ENCODE results near the gene ZCWPW1.
"Not testable (repeated sequence)": the region's sequence is repeated elsewhere in the genome, so short reads cannot be mapped to it uniquely, and the experiment has no call there.

ZCWPW1 gene

DNA sequence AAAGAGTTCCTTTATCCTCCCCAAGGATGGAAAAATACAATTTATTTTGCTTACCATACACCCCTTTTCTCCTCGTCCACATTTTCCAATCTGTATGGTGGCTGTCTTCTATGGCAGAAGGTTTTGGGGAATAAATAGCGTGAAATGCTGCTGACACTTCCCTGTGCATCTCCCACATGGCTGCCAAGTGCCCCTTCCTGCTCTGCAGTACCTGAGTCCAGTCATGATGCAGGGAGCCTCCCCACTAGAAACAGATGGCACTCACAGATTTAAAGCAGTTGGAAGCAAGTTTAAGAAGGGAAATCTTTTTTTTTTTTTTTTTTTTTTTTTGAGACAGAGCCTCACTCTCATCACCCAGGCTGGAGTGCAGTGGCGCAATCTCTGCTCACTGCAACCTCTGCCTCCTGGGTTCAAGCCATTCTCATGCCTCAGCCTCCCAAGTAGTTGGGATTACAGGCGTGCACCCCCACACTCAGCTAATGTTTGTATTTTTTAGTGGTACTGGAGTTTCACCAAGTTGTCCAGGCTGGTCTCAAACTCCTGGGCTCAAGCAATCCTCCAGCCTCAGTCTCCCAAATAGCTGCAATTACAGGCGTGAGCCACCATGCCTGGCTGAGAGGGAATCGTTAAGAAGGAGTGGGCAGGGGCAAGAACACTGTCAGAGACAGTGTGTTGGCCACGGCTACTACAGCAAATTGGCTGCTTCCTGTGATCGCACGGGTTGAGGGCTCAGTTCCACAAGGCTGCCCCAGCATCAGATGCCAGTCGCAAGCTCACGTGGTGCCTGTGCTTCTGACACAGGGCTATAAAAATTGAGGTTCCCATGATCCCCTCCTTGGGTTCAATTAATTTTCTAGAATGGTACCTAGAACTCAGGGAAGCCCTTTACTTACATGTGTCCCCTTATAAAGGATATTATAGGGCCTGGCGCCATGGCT, 60.6 kb downstream of the ZCWPW1 start:
- Histone ChIP-seq H3K4me1 (no peaks in the 10 kb centered on the region; the same call in 1 of the 2 replicates), H3K4me3 (ENCODE audit: low read depth, low read length) (no peak overlapping the region), H3K27me3 (no peaks in the 10 kb centered on the region), H3K9me3 (no peaks in the 10 kb centered on the region), H3K36me3 (peaks cover 12% of the 10 kb centered on the region)
- TF ChIP-seq, protein P1, sequence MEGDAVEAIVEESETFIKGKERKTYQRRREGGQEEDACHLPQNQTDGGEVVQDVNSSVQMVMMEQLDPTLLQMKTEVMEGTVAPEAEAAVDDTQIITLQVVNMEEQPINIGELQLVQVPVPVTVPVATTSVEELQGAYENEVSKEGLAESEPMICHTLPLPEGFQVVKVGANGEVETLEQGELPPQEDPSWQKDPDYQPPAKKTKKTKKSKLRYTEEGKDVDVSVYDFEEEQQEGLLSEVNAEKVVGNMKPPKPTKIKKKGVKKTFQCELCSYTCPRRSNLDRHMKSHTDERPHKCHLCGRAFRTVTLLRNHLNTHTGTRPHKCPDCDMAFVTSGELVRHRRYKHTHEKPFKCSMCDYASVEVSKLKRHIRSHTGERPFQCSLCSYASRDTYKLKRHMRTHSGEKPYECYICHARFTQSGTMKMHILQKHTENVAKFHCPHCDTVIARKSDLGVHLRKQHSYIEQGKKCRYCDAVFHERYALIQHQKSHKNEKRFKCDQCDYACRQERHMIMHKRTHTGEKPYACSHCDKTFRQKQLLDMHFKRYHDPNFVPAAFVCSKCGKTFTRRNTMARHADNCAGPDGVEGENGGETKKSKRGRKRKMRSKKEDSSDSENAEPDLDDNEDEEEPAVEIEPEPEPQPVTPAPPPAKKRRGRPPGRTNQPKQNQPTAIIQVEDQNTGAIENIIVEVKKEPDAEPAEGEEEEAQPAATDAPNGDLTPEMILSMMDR (IDR thresholded peaks at IDR 0.05; ENCODE audit: low read depth, low read length), result no peak
- DNase-seq, result no peak

- TF ChIP-seq, protein P1 (IDR thresholded peaks at IDR 0.05; ENCODE audit: low read depth, low read length), result no peak
- DNase-seq, result no peak
- Histone ChIP-seq H3K4me1 (no peaks in the 10 kb centered on the region; the same call in 1 of the 2 replicates), H3K9me3 (no peaks in the 10 kb centered on the region), H3K27me3 (no peaks in the 10 kb centered on the region), H3K36me3 (peaks cover 17% of the 10 kb centered on the region), H3K4me3 (ENCODE audit: low read depth, low read length) (no peak overlapping the region)
Observed at GRCh38 chr7:100367251-100367620, 61.3 kb downstream of the ZCWPW1 start.

DNA sequence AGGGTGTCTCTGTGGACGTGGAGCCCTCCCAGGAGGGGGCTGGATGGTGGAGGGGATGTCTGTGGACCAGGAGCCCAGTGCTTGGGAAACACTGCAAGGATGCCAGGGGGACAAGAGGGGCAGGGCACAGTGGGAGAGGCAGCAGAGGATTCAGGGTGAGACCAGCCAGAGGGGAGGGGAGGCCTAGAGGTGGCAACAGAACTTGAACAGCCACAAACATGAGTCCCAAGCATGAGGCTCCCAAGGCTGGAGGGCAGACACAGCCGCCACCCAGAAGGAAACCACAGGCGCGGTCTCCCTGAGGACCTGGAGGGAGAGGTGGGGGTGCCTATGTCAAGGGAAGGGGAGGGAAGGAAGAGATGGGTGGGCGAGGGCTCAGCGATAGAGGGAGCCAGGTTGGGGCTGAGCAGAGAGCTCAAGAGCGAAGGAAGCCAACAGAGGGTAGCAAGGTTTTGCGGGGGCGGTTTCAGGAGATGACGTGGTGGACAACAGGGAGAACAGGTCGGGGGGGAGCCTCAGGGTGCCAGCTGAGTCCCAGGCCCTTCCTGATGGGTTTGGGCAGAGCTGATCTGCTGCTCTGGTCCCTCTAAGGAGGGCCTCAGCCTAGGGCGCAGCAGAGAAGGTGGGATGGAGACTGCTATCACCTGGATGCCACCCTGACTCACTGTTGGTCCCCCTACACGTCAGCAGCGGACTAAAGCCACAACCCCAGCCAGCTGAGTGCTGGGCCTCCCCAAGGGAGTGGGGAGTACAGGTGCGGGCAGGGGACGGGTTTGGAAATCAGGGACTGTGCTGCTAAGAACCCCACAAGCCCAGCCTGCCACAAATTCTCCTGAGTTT, 61.9 kb downstream of the ZCWPW1 start:
- no peaks in the 10 kb centered on the region; the same call in 1 of the 2 replicates for H3K4me1 ChIP-seq
- no peaks in the 10 kb centered on the region for H3K9me3 ChIP-seq
- H3K4me3 ChIP-seq (ENCODE audit: low read depth, low read length), result no peak overlapping the region
- H3K36me3 ChIP-seq, result peaks cover 23% of the 10 kb centered on the region
- H3K27me3 ChIP-seq, result no peaks in the 10 kb centered on the region
- no peak for DNase-seq
- TF ChIP-seq, protein P1 (IDR thresholded peaks at IDR 0.05; ENCODE audit: low read depth, low read length), result no peak

- H3K36me3 ChIP-seq, result peaks cover 30% of the 10 kb centered on the region
- not testable (repeated sequence) for H3K9me3 ChIP-seq; H3K4me3 ChIP-seq (ENCODE audit: low read depth, low read length); H3K4me1 ChIP-seq; DNase-seq; H3K27me3 ChIP-seq
Observed at GRCh38 chr7:100365998-100366367, 62.5 kb downstream of the ZCWPW1 start.

- H3K9me3 ChIP-seq, result no peaks in the 10 kb centered on the region
- H3K4me3 ChIP-seq (ENCODE audit: low read depth, low read length), result no peak overlapping the region
- peaks cover 45% of the 10 kb centered on the region for H3K36me3 ChIP-seq
- DNase-seq, result no peak
- H3K27me3 ChIP-seq, result no peaks in the 10 kb centered on the region
- no peaks in the 10 kb centered on the region for H3K4me1 ChIP-seq
- TF ChIP-seq, protein P1 (IDR thresholded peaks at IDR 0.05; ENCODE audit: low read depth, low read length), result no peak
Observed at GRCh38 chr7:100364480-100364879, 64.0 kb downstream of the ZCWPW1 start.

GRCh38 chr7:100363797-100364196, 64.7 kb downstream of the ZCWPW1 start:
- H3K4me1 ChIP-seq; H3K9me3 ChIP-seq; H3K27me3 ChIP-seq; DNase-seq; H3K4me3 ChIP-seq (ENCODE audit: low read depth, low read length): not testable (repeated sequence)
- peaks cover 52% of the 10 kb centered on the region for H3K36me3 ChIP-seq

DNA sequence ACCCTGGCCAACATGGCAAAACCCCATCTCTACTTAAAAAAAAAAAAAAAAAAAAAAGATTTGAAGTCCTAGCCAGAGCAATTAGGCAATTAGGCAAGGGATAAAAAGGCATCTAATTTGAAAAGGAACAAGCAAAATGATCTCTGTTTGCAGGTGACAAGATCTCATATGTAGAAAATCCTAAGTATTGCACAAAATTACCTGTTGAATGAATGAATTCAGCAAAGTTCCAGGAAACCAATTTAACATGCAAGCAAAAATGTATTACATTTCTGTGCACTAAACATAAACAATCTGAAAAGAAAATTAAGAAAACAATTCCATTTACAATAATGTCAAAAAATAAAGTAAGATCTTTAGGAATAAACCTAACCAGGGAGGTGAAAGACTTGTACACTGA, 65.4 kb downstream of the ZCWPW1 start:
- TF ChIP-seq, protein P1 (IDR thresholded peaks at IDR 0.05; ENCODE audit: low read depth, low read length), result no peak
- no peaks in the 10 kb centered on the region for H3K9me3 ChIP-seq
- H3K27me3 ChIP-seq, result no peaks in the 10 kb centered on the region
- DNase-seq, result no peak
- H3K36me3 ChIP-seq, result peaks cover 57% of the 10 kb centered on the region
- no peaks in the 10 kb centered on the region for H3K4me1 ChIP-seq
- H3K4me3 ChIP-seq (ENCODE audit: low read depth, low read length), result no peak overlapping the region

Data from BE2C (cell line).